Activated T-helper 17 cell treated with anti-CD3 and anti-CD28 coated beads, Interleukin-2, amount 50 U/mL, for 72 hours (primary cell): ENCODE measurements around the gene LRRK1. TPM values are rescaled to one million over a fixed set of nuclear protein-coding genes. Genes with fewer than 3 reads are reported as not detected.

Experiments used
- ATAC-seq: fragments of 150-1000 bp; cut with Tn5 transposase; replicated peaks from 2 replicates; pipeline ENCODE4 v1.10.0; 2021; ENCODE audit warnings: mild to moderate bottlenecking, moderate library complexity
- H3K27ac Mint-ChIP-seq: one replicate; pipeline ENCODE4 v1.8.0; 2022; ENCODE audit warnings: mixed read lengths
- H3K27me3 Mint-ChIP-seq: one replicate; pipeline ENCODE4 v1.8.0; 2022; ENCODE audit warnings: mixed read lengths
- H3K36me3 Mint-ChIP-seq: one replicate; pipeline ENCODE4 v1.8.0; 2022; ENCODE audit warnings: low read depth, mild to moderate bottlenecking, mixed read lengths
- H3K4me1 Mint-ChIP-seq: one replicate; pipeline ENCODE4 v1.8.0; 2022; ENCODE audit warnings: mixed read lengths
- H3K4me3 Mint-ChIP-seq: one replicate; pipeline ENCODE4 v1.8.0; 2022; ENCODE audit warnings: mild to moderate bottlenecking, mixed read lengths
- H3K9me3 Mint-ChIP-seq: one replicate; pipeline ENCODE4 v1.8.0; 2022; ENCODE audit warnings: mixed read lengths
- total RNA-seq, 2 donors: library from RNA; stranded (reverse); gene quantifications; one replicate each; pipeline ENCODE4 v1.2.3, GENCODE V29; 2022

LRRK1 gene
- total RNA-seq, 2 donors from 2014 or later, result 0.74 to 0.82 TPM

GRCh38 chr15:101043911-101044624 is 124.9 kb downstream of the LRRK1 start:
- no peak overlapping the region for H3K27ac Mint-ChIP-seq
- H3K4me1 Mint-ChIP-seq, result no peaks in the 10 kb centered on the region
- H3K4me3 Mint-ChIP-seq, result no peak overlapping the region
- peaks cover 23% of the 10 kb centered on the region for H3K27me3 Mint-ChIP-seq
- no peaks in the 10 kb centered on the region for H3K36me3 Mint-ChIP-seq
- ATAC-seq, result no peak
- peaks cover 5% of the 10 kb centered on the region for H3K9me3 Mint-ChIP-seq

DNA sequence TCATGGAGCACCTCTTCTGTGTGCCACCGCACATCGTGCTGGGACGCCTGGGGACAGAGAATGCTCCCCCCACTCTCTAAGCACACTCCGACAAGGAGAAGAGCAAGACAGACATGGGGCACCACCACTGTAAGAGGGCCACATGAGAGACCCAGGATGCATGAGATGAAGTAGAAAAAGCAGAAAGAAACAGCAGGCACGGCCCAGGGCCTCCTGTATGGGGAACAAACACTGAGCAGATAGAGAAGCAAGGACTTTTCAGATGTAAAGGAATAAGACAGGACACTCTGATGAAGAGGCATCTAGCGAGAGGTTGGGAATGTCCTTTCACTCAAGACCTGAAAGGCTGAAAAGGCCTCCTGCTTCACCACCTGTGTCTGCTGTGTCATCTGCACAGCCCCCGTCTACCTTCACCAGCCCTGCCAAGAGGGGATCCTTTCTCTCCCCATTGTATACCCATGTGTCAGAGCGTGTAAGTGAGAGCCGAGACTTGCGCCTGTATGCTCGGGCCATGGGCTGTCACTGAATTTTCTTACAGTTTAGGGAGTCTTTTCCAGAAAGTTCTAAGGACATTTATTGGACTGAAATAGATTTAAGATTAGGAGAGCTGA is 125.6 kb downstream of the LRRK1 start:
- peaks cover 5% of the 10 kb centered on the region for H3K9me3 Mint-ChIP-seq
- H3K27me3 Mint-ChIP-seq, result peaks cover 23% of the 10 kb centered on the region
- H3K4me3 Mint-ChIP-seq, result no peak overlapping the region
- no peaks in the 10 kb centered on the region for H3K4me1 Mint-ChIP-seq
- ATAC-seq, result no peak
- no peak overlapping the region for H3K27ac Mint-ChIP-seq
- H3K36me3 Mint-ChIP-seq, result no peaks in the 10 kb centered on the region

DNA sequence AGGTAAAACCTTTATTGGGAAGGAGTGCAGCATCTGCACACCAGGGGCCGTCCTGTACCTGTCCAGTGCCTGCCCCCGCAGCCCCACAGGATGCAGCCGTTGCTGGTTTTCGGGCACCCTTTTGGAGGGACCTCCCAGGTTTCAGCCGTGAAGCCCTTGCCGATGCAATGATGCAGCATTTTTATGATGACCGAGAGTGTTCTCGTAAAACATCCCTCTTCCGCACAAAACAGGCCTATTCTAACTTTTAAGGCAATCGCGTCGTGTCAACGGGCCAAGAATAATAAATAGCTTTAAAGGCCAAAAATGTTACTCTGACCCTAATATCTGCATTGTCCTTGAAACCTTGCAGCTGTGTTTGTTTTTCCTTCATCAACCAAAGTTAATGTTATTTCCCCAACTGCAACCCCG is 126.1 kb downstream of the LRRK1 start:
- H3K36me3 Mint-ChIP-seq, result no peaks in the 10 kb centered on the region
- no peak overlapping the region for H3K27ac Mint-ChIP-seq
- peaks cover 5% of the 10 kb centered on the region for H3K9me3 Mint-ChIP-seq
- H3K4me1 Mint-ChIP-seq, result no peaks in the 10 kb centered on the region
- ATAC-seq, result no peak
- H3K27me3 Mint-ChIP-seq, result peaks cover 23% of the 10 kb centered on the region
- no peak overlapping the region for H3K4me3 Mint-ChIP-seq

DNA sequence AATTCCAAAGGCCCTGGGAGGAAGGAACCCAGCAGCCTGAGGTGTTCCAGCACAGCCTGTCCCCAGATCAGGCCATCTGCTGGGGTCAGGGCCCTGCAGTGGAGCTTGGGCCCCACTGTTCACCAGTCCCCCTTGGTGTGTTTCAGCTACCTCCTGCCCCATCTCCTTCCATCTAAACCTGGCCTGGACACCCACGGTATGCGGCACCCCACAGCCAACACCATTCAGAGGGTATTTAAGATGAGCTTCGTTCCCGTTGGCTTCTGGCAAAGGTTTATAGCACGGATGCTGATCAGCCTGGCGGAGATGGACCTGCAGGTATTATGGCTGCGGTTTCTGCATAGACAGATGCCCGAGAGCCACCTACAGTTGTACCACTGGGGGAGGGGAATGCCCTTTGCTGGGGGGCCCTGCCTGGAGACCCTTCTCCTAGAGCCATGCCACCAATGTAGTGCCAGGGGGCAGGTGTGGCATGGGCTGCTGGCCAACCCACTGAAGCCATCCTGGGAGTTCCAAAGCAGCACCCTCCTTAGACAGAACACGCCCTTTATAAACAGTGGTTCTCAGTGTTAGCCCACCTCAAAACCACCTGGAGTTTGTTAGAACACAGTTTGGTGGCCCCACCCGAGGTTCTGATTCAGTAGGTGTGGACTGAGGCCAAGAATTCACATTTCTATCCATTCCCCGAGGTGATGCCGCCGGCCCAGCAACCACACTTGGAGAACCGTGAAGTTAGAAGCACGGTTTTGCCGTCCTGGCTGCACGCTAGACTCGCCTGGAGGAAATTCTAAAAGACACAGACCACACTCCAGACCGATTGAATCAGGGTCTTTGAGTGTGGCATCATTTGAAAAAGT is 126.9 kb downstream of the LRRK1 start:
- H3K9me3 Mint-ChIP-seq, result peaks cover 5% of the 10 kb centered on the region
- no peak overlapping the region for H3K4me3 Mint-ChIP-seq
- no peak for ATAC-seq
- H3K27ac Mint-ChIP-seq, result no peak overlapping the region
- no peaks in the 10 kb centered on the region for H3K36me3 Mint-ChIP-seq
- peaks cover 16% of the 10 kb centered on the region for H3K27me3 Mint-ChIP-seq
- no peaks in the 10 kb centered on the region for H3K4me1 Mint-ChIP-seq

DNA sequence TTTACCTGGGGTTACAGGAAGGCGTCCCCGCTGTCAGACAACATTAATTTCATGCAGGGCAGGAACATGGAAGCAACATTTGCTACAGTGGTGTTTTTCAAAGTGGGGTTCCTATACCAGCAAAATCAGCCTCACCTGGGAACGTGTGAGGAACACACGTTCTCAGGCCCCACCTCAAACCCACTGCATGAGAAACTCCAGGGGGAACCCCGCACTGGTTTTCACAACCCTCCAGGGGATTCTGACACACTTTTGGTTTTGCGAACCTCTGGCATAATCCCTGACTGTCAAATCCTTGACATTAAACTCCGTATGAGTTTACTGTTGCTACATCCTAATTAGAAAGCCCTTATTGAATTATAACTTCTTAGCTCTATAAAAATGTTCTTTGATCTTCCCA is 127.7 kb downstream of the LRRK1 start:
- Mint-ChIP-seq H3K27ac (no peak overlapping the region), H3K36me3 (no peaks in the 10 kb centered on the region), H3K9me3 (no peaks in the 10 kb centered on the region), H3K4me1 (no peaks in the 10 kb centered on the region), H3K4me3 (no peak overlapping the region), H3K27me3 (peaks cover 8% of the 10 kb centered on the region)
- no peak for ATAC-seq

GRCh38 chr15:101047301-101047781 is 128.2 kb downstream of the LRRK1 start:
- no peak overlapping the region for H3K27ac Mint-ChIP-seq
- no peaks in the 10 kb centered on the region for H3K36me3 Mint-ChIP-seq
- H3K9me3 Mint-ChIP-seq, result no peaks in the 10 kb centered on the region
- no peaks in the 10 kb centered on the region for H3K4me1 Mint-ChIP-seq
- H3K4me3 Mint-ChIP-seq, result no peak overlapping the region
- ATAC-seq, result no peak
- H3K27me3 Mint-ChIP-seq, result peaks cover 10% of the 10 kb centered on the region

GRCh38 chr15:101048176-101048575 is 129.0 kb downstream of the LRRK1 start:
- H3K4me1 Mint-ChIP-seq, result no peaks in the 10 kb centered on the region
- ATAC-seq, result no peak
- H3K4me3 Mint-ChIP-seq, result no peak overlapping the region
- no peaks in the 10 kb centered on the region for H3K36me3 Mint-ChIP-seq
- H3K27ac Mint-ChIP-seq, result no peak overlapping the region
- H3K9me3 Mint-ChIP-seq, result no peaks in the 10 kb centered on the region
- H3K27me3 Mint-ChIP-seq, result peaks cover 11% of the 10 kb centered on the region

GRCh38 chr15:101048581-101049030 is 129.4 kb downstream of the LRRK1 start:
- no peak for ATAC-seq
- H3K27me3 Mint-ChIP-seq, result peaks cover 11% of the 10 kb centered on the region
- no peaks in the 10 kb centered on the region for H3K36me3 Mint-ChIP-seq
- H3K27ac Mint-ChIP-seq, result no peak overlapping the region
- H3K4me1 Mint-ChIP-seq, result no peaks in the 10 kb centered on the region
- H3K9me3 Mint-ChIP-seq, result no peaks in the 10 kb centered on the region
- H3K4me3 Mint-ChIP-seq, result no peak overlapping the region

- H3K27me3 Mint-ChIP-seq, result peaks cover 11% of the 10 kb centered on the region
These were observed 130.1 kb downstream of the LRRK1 start for GRCh38 chr15:101049282-101049681.

DNA sequence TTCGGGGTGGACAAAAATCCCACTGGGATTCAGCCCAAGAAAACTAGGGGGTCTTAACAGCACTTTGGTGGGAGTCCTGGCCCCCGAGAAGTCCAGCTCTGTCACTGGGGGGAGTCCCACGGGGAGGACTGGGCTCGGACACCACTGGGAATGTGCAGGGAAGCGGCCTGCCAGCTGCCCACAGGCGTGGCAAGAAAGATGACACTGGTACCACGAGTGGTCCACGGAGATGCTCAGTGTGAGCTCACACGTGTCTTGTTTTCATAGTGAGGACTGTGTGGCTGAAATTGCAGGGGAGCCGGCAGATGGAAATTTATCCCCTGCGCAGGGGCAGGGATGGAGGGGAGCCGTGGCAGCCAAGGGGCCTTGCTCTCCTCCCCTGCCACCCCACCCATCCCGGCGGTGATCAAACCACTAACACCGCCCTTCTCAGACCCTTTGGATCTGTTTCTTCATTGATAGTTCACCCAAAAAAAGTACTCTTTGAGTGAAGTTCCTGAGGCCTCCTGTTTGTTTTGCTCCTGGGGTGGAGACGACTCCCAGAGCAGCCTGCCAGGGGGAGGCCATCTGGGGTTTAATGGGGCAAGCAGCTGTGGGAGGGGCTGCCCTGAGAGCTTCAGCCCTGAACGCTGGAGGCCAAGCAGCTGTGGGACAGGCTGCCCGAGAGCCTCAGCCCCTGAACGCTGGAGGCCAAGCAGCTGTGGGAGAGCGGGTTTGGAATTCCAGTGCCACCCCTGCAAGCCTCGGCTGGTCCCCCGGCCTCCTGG is 130.9 kb downstream of the LRRK1 start:
- no peaks in the 10 kb centered on the region for H3K36me3 Mint-ChIP-seq

More at GRCh38 chr15:101049282-101049681, 130.1 kb downstream of the LRRK1 start:
- Mint-ChIP-seq H3K4me3 (no peak overlapping the region), H3K36me3 (no peaks in the 10 kb centered on the region), H3K27ac (no peak overlapping the region), H3K9me3 (no peaks in the 10 kb centered on the region), H3K4me1 (no peaks in the 10 kb centered on the region)
- no peak for ATAC-seq

DNA sequence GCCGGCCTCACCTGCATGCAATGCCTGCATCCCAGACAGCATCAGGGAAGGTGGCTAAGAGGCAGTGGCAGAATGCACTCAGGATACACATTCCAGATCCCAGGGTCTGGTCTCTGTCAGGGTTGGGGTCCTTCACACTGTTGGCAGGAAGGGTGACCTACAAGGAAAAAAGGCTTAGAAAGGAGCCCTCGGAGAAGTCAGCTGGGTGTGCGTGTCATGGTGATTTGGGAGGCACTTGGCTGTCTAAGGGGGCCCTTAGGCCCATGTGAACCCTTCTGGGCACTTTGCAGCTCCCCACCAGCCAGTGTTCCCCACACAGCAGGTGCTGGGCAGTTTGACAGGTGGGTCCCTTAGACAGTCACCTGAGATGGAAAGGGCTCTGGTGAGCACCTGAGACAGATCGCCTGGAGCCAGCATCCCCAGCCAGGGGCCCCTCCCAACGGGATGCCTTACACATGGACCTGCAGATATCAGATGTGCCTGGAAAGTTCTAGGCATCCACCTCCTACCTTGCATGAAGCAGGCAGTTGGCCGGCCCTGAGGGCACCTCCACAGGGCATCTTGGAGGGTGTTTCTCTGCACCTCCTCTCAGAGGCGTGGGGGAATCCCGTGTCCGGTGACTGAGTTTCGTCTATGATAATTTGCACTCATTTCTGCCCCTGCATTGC is 131.6 kb downstream of the LRRK1 start:
- no peaks in the 10 kb centered on the region for H3K36me3 Mint-ChIP-seq
- ATAC-seq, result no peak
- H3K9me3 Mint-ChIP-seq, result no peaks in the 10 kb centered on the region
- no peak overlapping the region for H3K27ac Mint-ChIP-seq
- H3K27me3 Mint-ChIP-seq, result peaks cover 4% of the 10 kb centered on the region
- H3K4me3 Mint-ChIP-seq, result no peak overlapping the region
- no peaks in the 10 kb centered on the region for H3K4me1 Mint-ChIP-seq

More for the DNA sequence above, 130.9 kb downstream of the LRRK1 start:
- Mint-ChIP-seq H3K27ac (no peak overlapping the region), H3K9me3 (no peaks in the 10 kb centered on the region), H3K4me1 (no peaks in the 10 kb centered on the region), H3K27me3 (peaks cover 7% of the 10 kb centered on the region), H3K4me3 (no peak overlapping the region)
- no peak for ATAC-seq

GRCh38 chr15:101051291-101052030 is 132.3 kb downstream of the LRRK1 start:
- Mint-ChIP-seq H3K4me3 (no peak overlapping the region), H3K36me3 (no peaks in the 10 kb centered on the region), H3K4me1 (no peaks in the 10 kb centered on the region), H3K27me3 (peaks cover 6% of the 10 kb centered on the region), H3K27ac (no peak overlapping the region), H3K9me3 (no peaks in the 10 kb centered on the region)
- ATAC-seq, result no peak

GRCh38 chr15:101052031-101052620 is 133.0 kb downstream of the LRRK1 start:
- Mint-ChIP-seq H3K9me3 (no peaks in the 10 kb centered on the region), H3K36me3 (no peaks in the 10 kb centered on the region), H3K27ac (no peak overlapping the region), H3K27me3 (peaks cover 7% of the 10 kb centered on the region), H3K4me1 (no peaks in the 10 kb centered on the region), H3K4me3 (no peak overlapping the region)
- ATAC-seq, result no peak
